ENCODE measurements around the gene ASH1L. TPM values are rescaled to one million over a fixed set of nuclear protein-coding genes. Genes with fewer than 3 reads are reported as not detected.

ASH1L gene
- total RNA-seq, 1 experiment from 2014 or later, result 30.5 TPM

DNA sequence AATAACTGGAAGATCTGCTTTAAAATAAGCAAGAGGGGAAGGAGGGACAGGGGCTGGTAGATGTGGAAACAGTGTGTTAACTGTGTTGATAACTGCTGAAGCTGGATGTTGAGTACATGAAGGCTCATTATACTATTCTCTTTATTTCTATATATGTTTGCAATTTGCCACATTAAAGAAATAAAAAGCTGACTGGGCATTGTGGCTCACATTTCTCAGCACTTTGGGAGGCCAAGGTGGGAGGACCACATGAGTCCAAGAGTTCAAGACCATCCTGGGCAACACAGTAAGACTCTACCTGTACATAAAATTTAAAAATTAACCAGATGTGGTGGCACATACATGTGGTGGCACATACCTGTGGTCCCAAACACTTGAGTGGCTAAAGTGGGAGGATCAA lies 6.7 kb downstream of the ASH1L start (continued):
- TF ChIP-seq, protein P1, sequence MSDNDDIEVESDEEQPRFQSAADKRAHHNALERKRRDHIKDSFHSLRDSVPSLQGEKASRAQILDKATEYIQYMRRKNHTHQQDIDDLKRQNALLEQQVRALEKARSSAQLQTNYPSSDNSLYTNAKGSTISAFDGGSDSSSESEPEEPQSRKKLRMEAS (IDR thresholded peaks at IDR 0.05), result no peak
- no peak for TF ChIP-seq SRF (IDR thresholded peaks at IDR 0.05; ENCODE audit: low read depth)
- no peak for TF ChIP-seq CEBPB (IDR thresholded peaks at IDR 0.05; ENCODE audit: low read depth)
- no peak for TF ChIP-seq EZH2phosphoT487 (IDR thresholded peaks at IDR 0.05; ENCODE audit: borderline replicate concordance)

DNA sequence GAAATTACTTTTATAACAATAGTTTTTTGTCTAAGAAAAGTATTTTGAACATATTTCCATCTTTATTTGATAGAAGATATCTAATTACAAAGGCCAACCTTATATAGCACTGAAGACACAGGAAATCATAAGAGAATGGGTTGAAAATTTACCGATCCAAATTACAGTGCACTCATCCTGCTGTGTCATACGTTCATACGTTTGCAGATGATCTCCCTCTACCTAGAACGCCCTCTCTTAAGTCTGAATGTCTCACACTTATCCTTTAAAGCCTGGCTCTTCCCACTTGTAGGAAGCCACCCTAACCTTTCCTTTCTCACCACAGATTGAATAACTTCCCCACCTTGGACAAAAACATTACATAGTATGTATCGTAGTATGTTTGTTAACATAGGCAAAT lies 9.3 kb downstream of the ASH1L start:
- intact Hi-C loops (cut with micrococcal nuclease), result no loop called here
- H3K79me2 ChIP-seq (ENCODE audit: insufficient read depth, low read length), result peaks cover 96% of the 10 kb centered on the region
- POLR2A ChIA-PET, result no interaction called here

More for the DNA sequence above, 9.3 kb downstream of the ASH1L start:
- H3K9ac ChIP-seq (ENCODE audit: low read length), result no peak overlapping the region
- no peak overlapping the region for H3K4me3 ChIP-seq (replicated peaks in 1 of 2; ENCODE audit: low read depth in 1 of 2, low read length in 2 of 2)
- no peak for ATAC-seq
- DNase-seq (ENCODE audit: low read depth, low spot score), result no peak
- H3K4me1 ChIP-seq (ENCODE audit: control insufficient read depth in 1 of 2, insufficient read depth in 2 of 2, low read length in 2 of 2), result no peaks in the 10 kb centered on the region
- H3K36me3 ChIP-seq (ENCODE audit: control insufficient read depth in 1 of 2, insufficient read depth in 2 of 2, low read length in 2 of 2), result 0 out of 4 replicates have a peak, but pooled peaks cover 2 to 3% of the 10 kb centered on the region in 2 experiments
- no peaks in the 10 kb centered on the region for H3K9me2 ChIP-seq (ENCODE audit: insufficient read depth)
- no peaks in the 10 kb centered on the region for H3K9me3 ChIP-seq (ENCODE audit: control insufficient read depth in 1 of 2, insufficient read depth in 1 of 2, low read depth in 1 of 2, low read length in 2 of 2)
- TF ChIP-seq RAD21 (IDR thresholded peaks at IDR 0.05; ENCODE audit: low read depth) (no peak), ZFX (IDR thresholded peaks at IDR 0.05) (no peak), JUND (IDR thresholded peaks at IDR 0.05) (no peak), POLR2AphosphoS5 (IDR thresholded peaks at IDR 0.05; ENCODE audit: low read depth, low read length) (no peak), YY1 (IDR thresholded peaks at IDR 0.05; ENCODE audit: extremely low read depth, insufficient replicate concordance, low read depth, low read length) (no peak), SRF (IDR thresholded peaks at IDR 0.05; ENCODE audit: low read depth) (no peak), FOSL1 (IDR thresholded peaks at IDR 0.05; ENCODE audit: low read depth) (no peak), ELF1 (IDR thresholded peaks at IDR 0.05; ENCODE audit: borderline replicate concordance, low read depth) (no peak), SIN3A (IDR thresholded peaks at IDR 0.05; ENCODE audit: low read depth) (no peak)
- TF ChIP-seq, protein P2, sequence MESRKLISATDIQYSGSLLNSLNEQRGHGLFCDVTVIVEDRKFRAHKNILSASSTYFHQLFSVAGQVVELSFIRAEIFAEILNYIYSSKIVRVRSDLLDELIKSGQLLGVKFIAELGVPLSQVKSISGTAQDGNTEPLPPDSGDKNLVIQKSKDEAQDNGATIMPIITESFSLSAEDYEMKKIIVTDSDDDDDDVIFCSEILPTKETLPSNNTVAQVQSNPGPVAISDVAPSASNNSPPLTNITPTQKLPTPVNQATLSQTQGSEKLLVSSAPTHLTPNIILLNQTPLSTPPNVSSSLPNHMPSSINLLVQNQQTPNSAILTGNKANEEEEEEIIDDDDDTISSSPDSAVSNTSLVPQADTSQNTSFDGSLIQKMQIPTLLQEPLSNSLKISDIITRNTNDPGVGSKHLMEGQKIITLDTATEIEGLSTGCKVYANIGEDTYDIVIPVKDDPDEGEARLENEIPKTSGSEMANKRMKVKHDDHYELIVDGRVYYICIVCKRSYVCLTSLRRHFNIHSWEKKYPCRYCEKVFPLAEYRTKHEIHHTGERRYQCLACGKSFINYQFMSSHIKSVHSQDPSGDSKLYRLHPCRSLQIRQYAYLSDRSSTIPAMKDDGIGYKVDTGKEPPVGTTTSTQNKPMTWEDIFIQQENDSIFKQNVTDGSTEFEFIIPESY (IDR thresholded peaks at IDR 0.05; ENCODE audit: extremely low read depth, insufficient replicate concordance, low read length), result no peak
- TF ChIP-seq, protein P3, sequence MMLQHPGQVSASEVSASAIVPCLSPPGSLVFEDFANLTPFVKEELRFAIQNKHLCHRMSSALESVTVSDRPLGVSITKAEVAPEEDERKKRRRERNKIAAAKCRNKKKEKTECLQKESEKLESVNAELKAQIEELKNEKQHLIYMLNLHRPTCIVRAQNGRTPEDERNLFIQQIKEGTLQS (IDR thresholded peaks at IDR 0.05), result no peak
- no peak overlapping the region for H2AFZ ChIP-seq (ENCODE audit: low read depth, low read length, poor library complexity, severe bottlenecking)
- peaks cover 3% of the 10 kb centered on the region; the same call in 1 of the 2 replicates for H4K20me1 ChIP-seq (ENCODE audit: insufficient read depth)
- no TSS peak for BruUV-seq (replicated peaks)
- H3K4me2 ChIP-seq (ENCODE audit: low read length), result no peak overlapping the region
- no peaks in the 10 kb centered on the region for H3K27me3 ChIP-seq (ENCODE audit: insufficient read depth, low read length)
- no peak overlapping the region for H3K27ac ChIP-seq (ENCODE audit: low read depth, low read length)
- RAD21 ChIA-PET (ENCODE audit: low non-redundant PET in 1 of 2, low total read pairs in 2 of 2, uncharacterized antibody in 2 of 2, unreplicated experiment in 2 of 2), result no interaction called here
- CTCF ChIA-PET, result no interaction called here

Measured in HCT116 (cell line).